Loucy (cell line): ENCODE data around the gene FASTKD3.

Experiments
- H2AFZ ChIP-seq: fragments of 200-600 bp; sonication (generic); 2 replicates; pipeline ENCODE4 v1.6.0; 2016; ENCODE audit warnings: antibody characterized with exemption, mild to moderate bottlenecking, low read length, moderate library complexity
- H3F3A ChIP-seq: fragments of 200-600 bp; 2 replicates; pipeline ENCODE4 v1.6.0; 2016; ENCODE audit warnings: antibody characterized with exemption, low read depth, mild to moderate bottlenecking
- H3K27me3 ChIP-seq: fragments of 200-600 bp; sonication (generic); 2 replicates; pipeline ENCODE4 v1.6.1; 2014; ENCODE audit warnings: low read length, mild to moderate bottlenecking; ENCODE audit not compliant: insufficient read depth, poor library complexity, severe bottlenecking
- H3K36me3 ChIP-seq: fragments of 200-600 bp; sonication (generic); 2 replicates; pipeline ENCODE4 v1.6.1; 2016; ENCODE audit warnings: low read length; ENCODE audit not compliant: insufficient read depth
- H3K4me1 ChIP-seq: fragments of 200-600 bp; sonication (generic); 2 replicates; pipeline ENCODE4 v1.5.1; 2014; ENCODE audit warnings: low read length, mild to moderate bottlenecking; ENCODE audit not compliant: insufficient read depth, poor library complexity, severe bottlenecking
- H3K4me2 ChIP-seq: fragments of 200-600 bp; sonication (generic); 2 replicates; pipeline ENCODE4 v1.6.0; 2014; ENCODE audit warnings: antibody characterized with exemption, low read length, low read depth, mild to moderate bottlenecking; ENCODE audit not compliant: poor library complexity, severe bottlenecking
- H3K4me3 ChIP-seq: fragments of 200-600 bp; sonication (generic); 2 replicates; pipeline ENCODE4 v1.5.1; 2014; ENCODE audit warnings: low read length, mild to moderate bottlenecking, mixed read lengths; ENCODE audit not compliant: poor library complexity, severe bottlenecking
- H3K79me2 ChIP-seq: fragments of 200-600 bp; sonication (generic); 2 replicates; pipeline ENCODE4 v1.6.1; 2014; ENCODE audit warnings: low read length; ENCODE audit not compliant: insufficient read depth
- H3K9ac ChIP-seq: fragments of 200-600 bp; sonication (generic); 2 replicates; pipeline ENCODE4 v1.6.0; 2014; ENCODE audit warnings: mild to moderate bottlenecking, low read depth, low read length, moderate library complexity; ENCODE audit not compliant: poor library complexity, severe bottlenecking
- H3K9me2 ChIP-seq: fragments of 200-600 bp; sonication (generic); replicated peaks from 2 replicates; pipeline ENCODE4 v1.6.1; 2016; ENCODE audit warnings: low read depth, low read length, mixed read lengths
- H3K9me3 ChIP-seq: fragments of 200-600 bp; sonication (generic); 2 replicates; pipeline ENCODE4 v1.6.1; 2014; ENCODE audit warnings: mild to moderate bottlenecking, antibody characterized with exemption, low read length, low read depth; ENCODE audit not compliant: insufficient read depth
- H4K20me1 ChIP-seq: fragments of 200-600 bp; sonication (generic); 2 replicates; pipeline ENCODE4 v1.6.0; 2014; ENCODE audit warnings: antibody characterized with exemption, low read length, mild to moderate bottlenecking; ENCODE audit not compliant: insufficient read depth, poor library complexity, severe bottlenecking
- EZH2phosphoT487 ChIP-seq: fragments of 200-600 bp; IDR thresholded peaks from 2 replicates; pipeline ENCODE4 v1.6.1; 2018; ENCODE audit warnings: antibody characterized with exemption, mild to moderate bottlenecking, moderate library complexity, borderline replicate concordance
- TF ChIP-seq, protein P1 (sequence below): fragments of 200-600 bp; sonication (generic); conservative IDR thresholded peaks from 2 replicates; pipeline ENCODE4 v1.5.1; 2014; ENCODE audit warnings: mild to moderate bottlenecking, antibody characterized with exemption, low read length

Gene FASTKD3

GRCh38 chr5:7822449-7822848 is 46.4 kb downstream of the FASTKD3 start:
- TF ChIP-seq EZH2phosphoT487 = no peak
- TF ChIP-seq, protein P1, sequence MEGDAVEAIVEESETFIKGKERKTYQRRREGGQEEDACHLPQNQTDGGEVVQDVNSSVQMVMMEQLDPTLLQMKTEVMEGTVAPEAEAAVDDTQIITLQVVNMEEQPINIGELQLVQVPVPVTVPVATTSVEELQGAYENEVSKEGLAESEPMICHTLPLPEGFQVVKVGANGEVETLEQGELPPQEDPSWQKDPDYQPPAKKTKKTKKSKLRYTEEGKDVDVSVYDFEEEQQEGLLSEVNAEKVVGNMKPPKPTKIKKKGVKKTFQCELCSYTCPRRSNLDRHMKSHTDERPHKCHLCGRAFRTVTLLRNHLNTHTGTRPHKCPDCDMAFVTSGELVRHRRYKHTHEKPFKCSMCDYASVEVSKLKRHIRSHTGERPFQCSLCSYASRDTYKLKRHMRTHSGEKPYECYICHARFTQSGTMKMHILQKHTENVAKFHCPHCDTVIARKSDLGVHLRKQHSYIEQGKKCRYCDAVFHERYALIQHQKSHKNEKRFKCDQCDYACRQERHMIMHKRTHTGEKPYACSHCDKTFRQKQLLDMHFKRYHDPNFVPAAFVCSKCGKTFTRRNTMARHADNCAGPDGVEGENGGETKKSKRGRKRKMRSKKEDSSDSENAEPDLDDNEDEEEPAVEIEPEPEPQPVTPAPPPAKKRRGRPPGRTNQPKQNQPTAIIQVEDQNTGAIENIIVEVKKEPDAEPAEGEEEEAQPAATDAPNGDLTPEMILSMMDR = no peak
- no peaks in the 10 kb centered on the region for H3K9me2 ChIP-seq
- no peaks in the 10 kb centered on the region for H4K20me1 ChIP-seq
- H3K79me2 ChIP-seq = no peaks in the 10 kb centered on the region
- H3K4me1 ChIP-seq = no peaks in the 10 kb centered on the region
- no peaks in the 10 kb centered on the region for H3F3A ChIP-seq
- no peak overlapping the region for H3K9ac ChIP-seq
- H3K36me3 ChIP-seq = no peaks in the 10 kb centered on the region
- no peak overlapping the region for H3K4me2 ChIP-seq
- H3K9me3 ChIP-seq = no peaks in the 10 kb centered on the region
- no peak overlapping the region for H3K4me3 ChIP-seq
- no peak overlapping the region for H2AFZ ChIP-seq
- H3K27me3 ChIP-seq = no peaks in the 10 kb centered on the region

GRCh38 chr5:7816535-7816901 is 52.3 kb downstream of the FASTKD3 start:
- no peaks in the 10 kb centered on the region for H4K20me1 ChIP-seq
- peak overlapping the region; percentile 68 for H3K4me2 ChIP-seq
- no peak for TF ChIP-seq EZH2phosphoT487
- TF ChIP-seq, protein P1 = no peak
- peak overlapping the region; percentile 74 for H2AFZ ChIP-seq
- no peaks in the 10 kb centered on the region for H3K27me3 ChIP-seq
- peaks cover 30% of the 10 kb centered on the region for H3K4me1 ChIP-seq
- H3F3A ChIP-seq = no peaks in the 10 kb centered on the region
- H3K36me3 ChIP-seq = no peaks in the 10 kb centered on the region
- peak overlapping the region; percentile 60 for H3K9ac ChIP-seq
- H3K79me2 ChIP-seq = no peaks in the 10 kb centered on the region
- H3K4me3 ChIP-seq = peak overlapping the region; percentile 64
- no peaks in the 10 kb centered on the region for H3K9me2 ChIP-seq
- no peaks in the 10 kb centered on the region for H3K9me3 ChIP-seq

DNA sequence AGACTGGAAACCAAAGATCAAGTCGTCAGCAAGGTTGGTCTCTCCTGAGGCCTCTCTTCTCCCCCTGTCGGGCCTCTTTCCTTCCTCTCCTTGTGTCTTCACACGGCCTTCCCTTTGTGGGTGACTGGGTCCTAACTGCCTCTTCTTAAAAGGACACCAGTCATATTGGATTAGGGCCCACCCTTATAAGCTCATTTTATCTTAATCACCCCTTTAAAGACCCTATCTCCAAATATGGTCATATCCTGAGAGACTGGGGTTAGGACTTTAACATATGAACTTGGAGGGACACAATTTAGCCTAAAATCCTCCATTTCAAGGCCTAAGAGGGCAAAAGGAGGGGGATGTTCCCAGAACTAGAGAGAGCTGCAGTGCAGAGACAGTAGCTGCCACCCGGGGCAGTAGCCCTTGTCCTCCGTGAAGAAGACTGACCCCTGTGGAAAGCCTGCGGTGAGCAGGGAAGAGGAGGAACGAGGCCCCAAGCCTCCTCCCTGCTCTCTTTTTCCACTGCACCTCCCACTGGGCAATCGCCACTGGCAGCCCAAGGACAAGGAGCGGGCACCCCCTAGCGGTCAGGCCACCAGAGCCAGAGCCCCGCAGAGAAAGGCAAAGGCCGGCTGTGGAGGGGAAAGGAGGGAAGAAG is 52.8 kb downstream of the FASTKD3 start:
- peak overlapping the region; percentile 64 for H3K4me3 ChIP-seq
- H3K4me2 ChIP-seq = peak overlapping the region; percentile 68
- H3K9me2 ChIP-seq = no peaks in the 10 kb centered on the region
- no peaks in the 10 kb centered on the region for H3F3A ChIP-seq
- no peaks in the 10 kb centered on the region for H3K27me3 ChIP-seq
- H3K9me3 ChIP-seq = no peaks in the 10 kb centered on the region
- H4K20me1 ChIP-seq = no peaks in the 10 kb centered on the region
- peak overlapping the region; percentile 60 for H3K9ac ChIP-seq
- peak overlapping the region; percentile 74 for H2AFZ ChIP-seq
- no peaks in the 10 kb centered on the region for H3K79me2 ChIP-seq
- TF ChIP-seq, protein P1 = peak; percentile 92
- no peak for TF ChIP-seq EZH2phosphoT487
- no peaks in the 10 kb centered on the region for H3K36me3 ChIP-seq
- H3K4me1 ChIP-seq = peaks cover 30% of the 10 kb centered on the region
